ENCODE measurements around the gene LMAN2L. TPM values are rescaled to one million over a fixed set of nuclear protein-coding genes. Genes with fewer than 3 reads are reported as not detected.

The LMAN2L gene
- total and polyA plus RNA-seq, 5 donors: 12.9 to 24.3 (median 19.8) TPM

DNA sequence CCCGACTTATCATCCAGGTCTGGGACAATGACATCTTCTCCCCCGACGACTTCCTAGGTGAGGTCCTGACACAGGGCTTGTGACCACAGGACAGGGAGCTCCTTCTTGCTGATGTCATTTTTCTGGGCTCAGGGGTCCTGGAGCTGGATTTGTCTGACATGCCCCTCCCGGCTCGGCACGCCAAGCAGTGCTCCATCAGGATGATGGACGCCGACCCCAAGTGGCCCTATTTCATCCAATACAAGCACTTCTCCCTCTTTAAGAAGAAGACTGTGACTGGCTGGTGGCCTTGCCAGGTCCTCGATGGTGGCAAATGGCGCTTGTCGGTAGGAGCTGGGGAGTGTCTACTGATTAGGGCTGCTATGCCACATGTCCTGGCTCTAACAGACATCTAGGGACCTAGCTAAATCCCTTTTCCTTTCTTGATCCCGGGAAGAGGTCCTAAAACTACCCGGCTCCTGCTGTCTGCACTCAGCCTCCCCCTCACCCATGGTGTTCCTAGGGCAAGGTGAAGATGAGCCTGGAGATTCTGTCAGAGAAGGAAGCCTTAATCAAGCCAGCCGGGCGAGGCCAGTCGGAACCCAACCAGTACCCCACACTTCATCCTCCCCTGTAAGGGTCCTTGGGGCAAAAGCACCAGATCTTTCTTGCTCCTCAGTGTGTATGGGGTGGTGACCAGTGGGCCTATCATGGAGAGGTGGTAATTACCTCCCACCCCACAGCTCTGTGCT, 36.7 kb downstream of the LMAN2L start:
- intact Hi-C loops (cut with DNase I): no loop called here
- Histone ChIP-seq H3K27ac (ENCODE audit: low read length) (no peak overlapping the region), H3K9me3 (ENCODE audit: control insufficient read depth, low read length) (no peaks in the 10 kb centered on the region), H3K27me3 (ENCODE audit: control insufficient read depth, insufficient read depth) (no peaks in the 10 kb centered on the region), H3K4me3 (ENCODE audit: low read length) (no peak overlapping the region), H3K4me1 (ENCODE audit: control insufficient read depth, insufficient read depth, low read length) (no peaks in the 10 kb centered on the region)
- 94% methylated on average over 16 of the region's 16 CpGs for WGBS
- ATAC-seq (no peak), DNase-seq (no peak)

DNA sequence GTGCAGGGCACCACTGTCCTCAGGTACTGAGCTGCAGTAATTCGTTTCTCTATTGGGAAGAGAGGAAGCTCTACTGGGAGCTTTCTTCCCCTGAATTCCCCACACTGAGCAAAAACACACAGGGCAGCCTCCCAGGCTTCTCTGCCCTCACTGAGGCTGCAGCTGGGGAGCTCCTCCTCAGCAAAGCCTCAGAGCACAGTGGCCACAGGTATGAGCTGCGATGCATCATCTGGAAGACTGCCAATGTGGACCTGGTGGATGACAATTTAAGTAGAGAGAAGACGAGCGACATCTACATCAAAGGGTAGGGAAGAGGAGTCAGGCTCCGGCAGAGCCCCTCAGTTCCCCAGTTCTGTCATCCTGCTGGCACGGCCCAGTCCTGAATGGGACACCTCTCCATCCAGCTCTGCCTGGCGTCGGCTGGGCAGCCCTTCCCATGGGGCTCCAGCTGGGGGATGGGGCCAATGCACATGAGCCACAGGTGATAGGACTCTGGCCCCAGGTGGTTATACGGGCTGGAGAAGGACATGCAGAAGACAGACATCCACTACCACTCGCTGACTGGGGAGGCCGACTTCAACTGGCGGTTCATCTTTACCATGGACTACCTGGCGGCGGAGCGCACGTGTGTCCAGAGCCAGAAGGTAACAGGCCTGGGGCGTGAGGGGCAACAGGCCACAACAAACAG, 37.6 kb downstream of the LMAN2L start:
- WGBS: 90% methylated on average over 17 of the region's 17 CpGs
- no peak for ATAC-seq
- no peaks in the 10 kb centered on the region for H3K27me3 ChIP-seq (ENCODE audit: control insufficient read depth, insufficient read depth)
- intact Hi-C loops (cut with DNase I): no loop called here
- H3K27ac ChIP-seq (ENCODE audit: low read length): no peak overlapping the region
- DNase-seq: peak in 1 of 3 donors; percentile 7
- H3K9me3 ChIP-seq (ENCODE audit: control insufficient read depth, low read length): no peaks in the 10 kb centered on the region
- no peak overlapping the region for H3K4me3 ChIP-seq (ENCODE audit: low read length)
- H3K4me1 ChIP-seq (ENCODE audit: control insufficient read depth, insufficient read depth, low read length): no peaks in the 10 kb centered on the region

GRCh38 chr2:96701636-96702035, 38.2 kb downstream of the LMAN2L start:
- Histone ChIP-seq H3K9me3 (ENCODE audit: control insufficient read depth, low read length) (no peaks in the 10 kb centered on the region), H3K4me1 (ENCODE audit: control insufficient read depth, insufficient read depth, low read length) (no peaks in the 10 kb centered on the region), H3K27ac (ENCODE audit: low read length) (no peak overlapping the region), H3K4me3 (ENCODE audit: low read length) (no peak overlapping the region), H3K27me3 (ENCODE audit: control insufficient read depth, insufficient read depth) (no peaks in the 10 kb centered on the region)
- ATAC-seq (no peak), DNase-seq (peak in 1 of 3 donors; percentile 11)
- 95% methylated on average over 6 of the region's 6 CpGs for WGBS
- intact Hi-C loops (cut with DNase I): no loop called here

DNA sequence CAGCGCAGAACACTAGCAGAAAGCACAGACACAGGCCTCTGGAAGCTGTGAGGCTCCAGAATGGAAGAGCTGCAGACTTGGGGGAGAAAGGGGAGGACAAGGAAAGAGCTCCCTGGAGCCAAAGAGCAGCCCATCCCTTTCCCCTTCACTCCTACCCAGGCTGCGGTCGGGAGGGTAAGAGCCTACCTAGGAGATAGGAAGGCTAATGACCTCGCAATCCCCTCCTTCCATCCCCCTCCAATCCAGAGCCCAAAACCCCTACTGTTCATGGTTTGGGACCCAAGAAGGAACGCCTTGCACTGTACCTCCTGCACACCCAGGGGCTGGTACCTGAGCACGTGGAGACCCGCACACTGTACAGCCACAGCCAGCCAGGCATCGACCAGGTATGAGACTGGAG, 39.8 kb downstream of the LMAN2L start:
- ATAC-seq: no peak
- intact Hi-C loops (cut with DNase I): no loop called here

GRCh38 chr2:96699621-96700020, 40.2 kb downstream of the LMAN2L start:
- H3K9me3 ChIP-seq (ENCODE audit: control insufficient read depth, low read length): no peaks in the 10 kb centered on the region
- H3K27me3 ChIP-seq (ENCODE audit: control insufficient read depth, insufficient read depth): no peaks in the 10 kb centered on the region
- intact Hi-C loops (cut with DNase I): no loop called here
- no peak for ATAC-seq
- no peak for DNase-seq
- H3K4me1 ChIP-seq (ENCODE audit: control insufficient read depth, insufficient read depth, low read length): no peaks in the 10 kb centered on the region
- WGBS: 84% methylated on average over 9 of the region's 9 CpGs
- H3K4me3 ChIP-seq (ENCODE audit: low read length): no peak overlapping the region
- no peak overlapping the region for H3K27ac ChIP-seq (ENCODE audit: low read length)

More for the DNA sequence above, 39.8 kb downstream of the LMAN2L start:
- no peaks in the 10 kb centered on the region for H3K27me3 ChIP-seq (ENCODE audit: control insufficient read depth, insufficient read depth)
- H3K4me1 ChIP-seq (ENCODE audit: control insufficient read depth, insufficient read depth, low read length): no peaks in the 10 kb centered on the region
- no peak overlapping the region for H3K4me3 ChIP-seq (ENCODE audit: low read length)
- H3K9me3 ChIP-seq (ENCODE audit: control insufficient read depth, low read length): no peaks in the 10 kb centered on the region
- DNase-seq: peak in 1 of 3 donors; percentile 7
- WGBS: 94% methylated on average over 8 of the region's 8 CpGs
- H3K27ac ChIP-seq (ENCODE audit: low read length): no peak overlapping the region

DNA sequence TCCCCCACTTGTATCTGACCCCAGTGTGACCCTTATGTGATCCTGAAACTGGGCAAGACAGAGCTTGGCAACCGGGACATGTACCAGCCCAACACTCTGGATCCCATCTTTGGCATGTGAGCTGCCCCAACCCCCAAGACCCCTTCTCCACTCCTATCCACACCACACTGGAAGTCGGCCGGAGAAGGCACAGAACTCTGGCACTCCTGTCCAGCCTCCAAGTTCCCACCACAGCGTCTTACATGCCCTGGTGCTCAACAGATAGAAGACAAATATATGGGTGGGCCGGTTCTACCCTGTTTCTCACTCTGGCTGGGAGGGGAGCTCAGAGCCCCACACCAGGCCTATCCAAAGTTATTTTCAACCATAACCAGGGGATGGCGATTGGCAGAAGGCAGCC, 40.8 kb downstream of the LMAN2L start:
- no peaks in the 10 kb centered on the region for H3K9me3 ChIP-seq (ENCODE audit: control insufficient read depth, low read length)
- H3K27ac ChIP-seq (ENCODE audit: low read length): no peak overlapping the region
- no peaks in the 10 kb centered on the region for H3K4me1 ChIP-seq (ENCODE audit: control insufficient read depth, insufficient read depth, low read length)
- WGBS: 90% methylated on average over 6 of the region's 6 CpGs
- no peak overlapping the region for H3K4me3 ChIP-seq (ENCODE audit: low read length)
- ATAC-seq: no peak
- intact Hi-C loops (cut with DNase I): no loop called here
- DNase-seq: no peak
- H3K27me3 ChIP-seq (ENCODE audit: control insufficient read depth, insufficient read depth): no peaks in the 10 kb centered on the region

DNA sequence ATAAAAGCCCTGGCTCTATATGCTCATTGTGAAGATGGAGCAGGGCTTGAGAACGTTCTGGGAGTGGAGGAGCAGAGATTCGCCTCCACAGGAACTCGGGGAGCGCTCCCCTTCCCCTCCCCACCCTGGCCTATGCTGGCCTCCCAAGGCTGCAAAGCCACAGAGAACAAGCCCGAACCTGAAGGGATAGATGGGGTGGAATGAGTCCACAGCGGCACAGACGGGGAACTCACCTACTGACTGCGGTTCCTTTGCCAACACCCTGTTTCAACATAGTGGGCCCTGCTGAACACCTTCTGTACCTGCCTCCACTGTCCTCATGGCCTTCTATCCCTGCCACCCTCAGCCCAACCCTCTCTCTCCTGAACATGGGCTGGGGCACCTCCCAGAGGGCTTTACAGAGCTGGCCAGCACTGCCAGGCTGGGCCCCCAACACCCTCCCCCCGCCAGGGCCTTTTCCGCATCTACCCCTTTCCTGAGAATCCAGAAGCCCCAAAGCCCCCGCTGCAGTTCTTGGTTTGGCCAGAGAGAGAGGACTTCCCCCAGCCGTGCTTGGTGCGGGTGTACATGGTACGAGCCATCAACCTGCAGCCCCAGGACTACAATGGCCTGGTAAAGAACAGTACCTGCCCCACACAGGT, 41.5 kb downstream of the LMAN2L start:
- 91% methylated on average over 14 of the region's 14 CpGs for WGBS
- ATAC-seq: no peak
- H3K4me3 ChIP-seq (ENCODE audit: low read length): no peak overlapping the region
- DNase-seq: no peak
- H3K4me1 ChIP-seq (ENCODE audit: control insufficient read depth, insufficient read depth, low read length): no peaks in the 10 kb centered on the region
- H3K27me3 ChIP-seq (ENCODE audit: control insufficient read depth, insufficient read depth): no peaks in the 10 kb centered on the region
- no peaks in the 10 kb centered on the region for H3K9me3 ChIP-seq (ENCODE audit: control insufficient read depth, low read length)
- intact Hi-C loops (cut with DNase I): no loop called here
- H3K27ac ChIP-seq (ENCODE audit: low read length): no peak overlapping the region

DNA sequence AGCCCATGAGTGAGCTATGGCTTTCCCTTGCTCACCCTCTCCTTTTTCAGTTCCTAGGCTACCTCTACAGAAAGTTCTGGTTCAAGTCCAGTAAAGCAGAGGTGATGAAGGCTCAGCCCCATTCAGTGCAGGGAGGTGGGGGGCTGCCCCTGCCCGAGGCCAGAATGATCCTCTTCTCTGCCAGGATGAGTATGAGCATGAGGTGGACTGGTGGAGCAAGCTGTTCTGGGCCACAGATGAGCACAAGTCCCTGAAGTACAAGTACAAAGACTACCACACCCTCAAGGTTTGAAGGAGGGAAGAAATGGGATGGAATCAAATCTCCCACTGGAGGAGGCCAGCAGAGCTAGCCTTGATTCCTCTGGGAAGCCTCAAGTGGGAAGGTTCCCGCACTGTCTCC, 42.4 kb downstream of the LMAN2L start:
- Histone ChIP-seq H3K27ac (ENCODE audit: low read length) (no peak overlapping the region), H3K27me3 (ENCODE audit: control insufficient read depth, insufficient read depth) (no peaks in the 10 kb centered on the region), H3K9me3 (ENCODE audit: control insufficient read depth, low read length) (no peaks in the 10 kb centered on the region), H3K4me3 (ENCODE audit: low read length) (no peak overlapping the region), H3K4me1 (ENCODE audit: control insufficient read depth, insufficient read depth, low read length) (no peaks in the 10 kb centered on the region)
- 85% methylated on average over 2 of the region's 2 CpGs for WGBS
- intact Hi-C loops (cut with DNase I): no loop called here
- ATAC-seq (no peak), DNase-seq (no peak)

DNA sequence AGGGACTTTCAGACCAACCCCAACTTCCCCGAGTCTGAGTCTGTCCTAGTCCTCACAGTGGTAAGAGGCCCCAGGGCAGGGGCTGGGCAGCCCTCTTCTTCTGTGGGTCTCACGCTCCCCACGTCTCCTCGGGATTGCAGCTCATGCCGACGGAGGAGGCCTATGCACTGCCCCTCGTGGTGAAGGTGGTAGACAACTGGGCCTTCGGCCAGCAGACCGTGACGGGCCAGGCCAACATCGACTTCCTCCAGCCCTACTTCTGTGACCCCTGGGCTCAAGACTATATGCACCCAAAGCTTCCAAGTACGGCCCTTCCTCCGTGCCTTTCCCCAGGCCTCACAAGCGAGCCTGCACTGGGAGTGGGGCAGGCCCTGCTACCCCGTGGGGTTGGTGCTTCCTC, 44.3 kb downstream of the LMAN2L start:
- no peaks in the 10 kb centered on the region for H3K27me3 ChIP-seq (ENCODE audit: control insufficient read depth, insufficient read depth)
- H3K9me3 ChIP-seq (ENCODE audit: control insufficient read depth, low read length): no peaks in the 10 kb centered on the region
- WGBS: 78% methylated on average over 15 of the region's 15 CpGs
- DNase-seq (no peak), ATAC-seq (no peak)
- H3K27ac ChIP-seq (ENCODE audit: low read length): no peak overlapping the region
- no peaks in the 10 kb centered on the region for H3K4me1 ChIP-seq (ENCODE audit: control insufficient read depth, insufficient read depth, low read length)
- H3K4me3 ChIP-seq (ENCODE audit: low read length): no peak overlapping the region
- intact Hi-C loops (cut with DNase I): no loop called here

DNA sequence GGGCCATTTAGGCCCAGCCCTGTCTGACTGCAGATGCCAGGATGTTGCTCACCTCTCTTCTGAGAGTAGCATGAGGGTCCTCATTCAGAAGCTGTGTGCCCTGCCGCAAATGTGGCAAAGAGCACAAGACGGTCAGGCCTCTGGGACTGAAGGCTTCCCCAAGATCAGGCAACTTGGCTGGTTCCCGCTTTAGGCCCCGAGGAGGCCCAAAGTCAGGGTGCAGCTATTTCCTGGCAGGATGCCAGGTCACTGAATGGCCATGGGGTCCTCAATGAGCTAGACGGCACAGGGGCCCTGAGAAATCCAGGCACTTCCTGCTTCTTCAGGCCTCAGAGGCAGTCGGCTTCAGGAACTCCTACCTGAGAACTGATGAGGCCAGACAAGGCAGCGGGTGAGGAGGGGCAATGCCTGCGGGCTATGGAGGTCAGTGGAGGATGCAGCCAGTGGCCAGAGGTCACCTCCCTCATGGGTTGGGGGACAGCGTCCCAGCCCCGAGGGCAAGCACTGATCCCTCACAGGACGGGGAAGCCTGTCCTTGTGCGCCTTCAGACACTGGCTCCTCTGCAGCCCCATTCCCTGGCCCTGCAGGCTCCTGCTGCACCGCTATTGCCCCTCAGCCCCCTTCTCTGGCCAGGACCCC, 44.9 kb downstream of the LMAN2L start:
- Histone ChIP-seq H3K27ac (ENCODE audit: low read length) (no peak overlapping the region), H3K4me3 (ENCODE audit: low read length) (no peak overlapping the region), H3K4me1 (ENCODE audit: control insufficient read depth, insufficient read depth, low read length) (no peaks in the 10 kb centered on the region), H3K9me3 (ENCODE audit: control insufficient read depth, low read length) (no peaks in the 10 kb centered on the region), H3K27me3 (ENCODE audit: control insufficient read depth, insufficient read depth) (no peaks in the 10 kb centered on the region)
- DNase-seq (no peak), ATAC-seq (no peak)
- intact Hi-C loops (cut with DNase I): no loop called here
- WGBS: 79% methylated on average over 13 of the region's 13 CpGs

- 85% methylated on average over 8 of the region's 8 CpGs for WGBS
- no peaks in the 10 kb centered on the region for H3K27me3 ChIP-seq (ENCODE audit: control insufficient read depth, insufficient read depth)
- ATAC-seq: no peak
- no peaks in the 10 kb centered on the region for H3K9me3 ChIP-seq (ENCODE audit: control insufficient read depth, low read length)
- no peak overlapping the region for H3K27ac ChIP-seq (ENCODE audit: low read length)
- intact Hi-C loops (cut with DNase I): no loop called here
- no peak overlapping the region for H3K4me3 ChIP-seq (ENCODE audit: low read length)
- DNase-seq: no peak
- H3K4me1 ChIP-seq (ENCODE audit: control insufficient read depth, insufficient read depth, low read length): no peaks in the 10 kb centered on the region
Measured at GRCh38 chr2:96694279-96694678, 45.6 kb downstream of the LMAN2L start.
